Loucy (cell line): ENCODE data around the gene AKR1C8.
"Not testable (repeated sequence)": the region's sequence is repeated elsewhere in the genome, so short reads cannot be mapped to it uniquely, and the experiment has no call there.

Experiments used
- CTCF ChIP-seq: fragments of 200-600 bp; sonication (generic); conservative IDR thresholded peaks from 2 replicates; pipeline ENCODE4 v1.5.1; 2014; ENCODE audit warnings: mild to moderate bottlenecking, antibody characterized with exemption, low read length
- EZH2phosphoT487 ChIP-seq: fragments of 200-600 bp; IDR thresholded peaks from 2 replicates; pipeline ENCODE4 v1.6.1; 2018; ENCODE audit warnings: antibody characterized with exemption, mild to moderate bottlenecking, moderate library complexity, borderline replicate concordance

GRCh38 chr10:5210261-5210660 is 25.3 kb upstream of the AKR1C8 start:
- TF ChIP-seq CTCF, EZH2phosphoT487: not testable (repeated sequence)
